B cell (primary cell): ENCODE data around the gene DACH2. TPM values are rescaled to one million over a fixed set of nuclear protein-coding genes. Genes with fewer than 3 reads are reported as not detected.

Source experiments
- ATAC-seq: fragments of 200-7000 bp; cut with Tn5 transposase; one replicate; pipeline ENCODE4 v1.10.0; 2021; ENCODE audit warnings: low read depth, mild to moderate bottlenecking, moderate number of reproducible peaks, moderate library complexity
- CTCF ChIA-PET: fragments of 350-600 bp; sonication (Branson Sonifier 250); formaldehyde crosslinking; loops from one replicate; lab custom pipeline; 2021; ENCODE audit warnings: antibody characterized with exemption, inconsistent platforms; lab: Charles Lee
- POLR2A ChIA-PET: fragments of 350-600 bp; sonication (Branson Sonifier 250); formaldehyde crosslinking; loops from one replicate; lab custom pipeline; 2021; ENCODE audit warnings: antibody characterized with exemption; lab: Charles Lee
- DNase-seq: peaks from one replicate; pipeline ENCODE4 v3.0.0; 2013
- H2AFZ ChIP-seq: 2 replicates; pipeline ENCODE4 v1.6.1; 2012; ENCODE audit warnings: mild to moderate bottlenecking, low read depth, low read length; ENCODE audit not compliant: insufficient read depth, poor library complexity, severe bottlenecking
- H3K27ac ChIP-seq, 2 donors: 1 replicate in 1 of 2; 2 replicates in 1 of 2; pipeline ENCODE4 v1.5.1; 2012 to 2013; ENCODE audit warnings: low read length in 2 of 2, mild to moderate bottlenecking in 2 of 2, moderate library complexity in 1 of 2
- H3K27me3 ChIP-seq, 4 experiments: fragments of 200-600 bp in 1 of 4; sonication (generic) in 1 of 4; replicated peaks in 1 of 4; 1 replicate in 2 of 4; 2 replicates in 2 of 4; pipeline versions ENCODE4 v1.6.1 to v1.7.0; 2013 to 2016; ENCODE audit warnings: low read length in 3 of 4, mild to moderate bottlenecking in 2 of 4, mixed read lengths in 1 of 4, moderate library complexity in 1 of 4; ENCODE audit not compliant: insufficient read depth in 4 of 4, control insufficient read depth in 3 of 4; ENCODE audit errors: control extremely low read depth in 1 of 4
- H3K36me3 ChIP-seq, 2 experiments: replicated peaks in 1 of 2; 1 replicate in 1 of 2; 2 replicates in 1 of 2; pipeline versions ENCODE4 v1.6.1 to v1.7.1; 2013; ENCODE audit warnings: low read length in 1 of 2; ENCODE audit not compliant: insufficient read depth in 2 of 2, control insufficient read depth in 1 of 2; ENCODE audit errors: control extremely low read depth in 1 of 2, extremely low read depth in 1 of 2
- H3K4me1 ChIP-seq, 2 donors: fragments of 200-600 bp in 1 of 2; sonication (generic) in 1 of 2; 1 replicate in 1 of 2; 2 replicates in 1 of 2; pipeline versions ENCODE4 v1.5.1 to v1.6.1; 2013 to 2017; ENCODE audit warnings: low read length in 2 of 2; ENCODE audit not compliant: control insufficient read depth in 2 of 2, insufficient read depth in 2 of 2
- H3K4me2 ChIP-seq: replicated peaks from 2 replicates; pipeline ENCODE3; 2012; ENCODE audit warnings: mild to moderate bottlenecking, low read depth, low read length; ENCODE audit not compliant: poor library complexity, severe bottlenecking
- H3K4me3 ChIP-seq, 5 experiments: fragments of 200-600 bp in 1 of 5; sonication (generic) in 1 of 5; 1 replicate in 3 of 5; 2 replicates in 2 of 5; pipeline versions ENCODE4 v1.5.1 to v1.7.0; 2011 to 2016; ENCODE audit warnings: low read length in 4 of 5, mild to moderate bottlenecking in 4 of 5, low read depth in 2 of 5, control low read depth in 1 of 5, moderate library complexity in 1 of 5; ENCODE audit not compliant: insufficient read depth in 1 of 5; ENCODE audit errors: control extremely low read depth in 1 of 5, extremely low read depth in 1 of 5
- H3K79me2 ChIP-seq: fragments of 200-600 bp; sonication (generic); one replicate; pipeline ENCODE4 v1.6.0; 2016; ENCODE audit warnings: low read length; ENCODE audit not compliant: control insufficient read depth, insufficient read depth
- H3K9ac ChIP-seq: fragments of 200-600 bp; sonication (generic); 2 replicates; pipeline ENCODE4 v1.6.1; 2017; ENCODE audit warnings: mild to moderate bottlenecking, low read length, moderate library complexity
- H3K9me3 ChIP-seq, 3 donors: one replicate each; pipeline versions ENCODE4 v1.6.1 to v1.7.1; 2013; ENCODE audit warnings: low read length in 2 of 3; ENCODE audit not compliant: control insufficient read depth in 2 of 3, insufficient read depth in 1 of 3; ENCODE audit errors: control extremely low read depth in 1 of 3
- H4K20me1 ChIP-seq: 2 replicates; pipeline ENCODE4 v1.6.0; 2012; ENCODE audit warnings: mild to moderate bottlenecking, low read length; ENCODE audit not compliant: insufficient read depth, control insufficient read depth, poor library complexity, severe bottlenecking
- H3K27ac Mint-ChIP-seq: one replicate; pipeline ENCODE4 v1.8.0; 2021; ENCODE audit warnings: mixed read lengths
- H3K27me3 Mint-ChIP-seq: one replicate; pipeline ENCODE4 v1.8.0; 2021; ENCODE audit warnings: mixed read lengths
- H3K4me1 Mint-ChIP-seq: one replicate; pipeline ENCODE4 v1.8.0; 2021; ENCODE audit warnings: mixed read lengths
- H3K4me3 Mint-ChIP-seq: one replicate; pipeline ENCODE4 v1.8.0; 2021; ENCODE audit warnings: mixed read lengths
- H3K9me3 Mint-ChIP-seq: one replicate; pipeline ENCODE4 v1.8.0; 2022; ENCODE audit warnings: mixed read lengths; ENCODE audit not compliant: insufficient read depth
- CTCF ChIP-seq: fragments of 200-600 bp; IDR thresholded peaks from one replicate; pipeline ENCODE4 v1.8.0; 2022; ENCODE audit warnings: antibody characterized with exemption, mild to moderate bottlenecking
- EZH2 ChIP-seq: IDR thresholded peaks from 2 replicates; pipeline ENCODE4 v1.6.1; 2012; ENCODE audit warnings: borderline replicate concordance, low read depth, mild to moderate bottlenecking, moderate library complexity, low read length; ENCODE audit not compliant: insufficient read depth, poor library complexity, severe bottlenecking
- WGBS: methylation state at CpG from one replicate; pipeline ENCODE4 v1.1.5; 2013; ENCODE audit warnings: missing lambda C conversion rate; ENCODE audit not compliant: insufficient coverage; 5-methylcytosine and 5-hydroxymethylcytosine counted together
- intact Hi-C: fragments of 100-400 bp; cut with micrococcal nuclease; formaldehyde crosslinking; loops from one replicate; pipeline ENCODE4 v1.10.0; 2022
- polyA plus RNA-seq: library from polyadenylated mRNA; depleted of rRNA; stranded (reverse); fragments of >200 nt; gene quantifications from 2 replicates; pipeline ENCODE4 v1.2.3, GENCODE V29; 2012
- total RNA-seq, 2 donors: library from RNA; stranded (reverse); fragments of 120-200 nt in 1 of 2; gene quantifications; 1 replicate in 1 of 2; 2 replicates in 1 of 2; pipeline versions ENCODE4 v1.2.3 to v1.2.4, GENCODE V29; 2013 to 2022

Gene DACH2
- total and polyA plus RNA-seq, 2 donors (not counting 1 experiment from before 2014, with no cell fraction given) = 0.07 TPM; not detected in 1

- intact Hi-C loops = no loop called here
- POLR2A ChIA-PET = no interaction called here
Observed at GRCh38 chrX:86407371-86407770, 259.1 kb downstream of the DACH2 start.

GRCh38 chrX:86421771-86422170 lies 273.5 kb downstream of the DACH2 start:
- no peaks in the 10 kb centered on the region for H3K9me3 Mint-ChIP-seq
- ATAC-seq = no peak
- Histone ChIP-seq H3K27me3 (no peaks in the 10 kb centered on the region), H3K4me3 (no peak overlapping the region), H3K4me2 (no peak overlapping the region), H3K27ac (no peak overlapping the region), H4K20me1 (no peaks in the 10 kb centered on the region), H3K4me1 (no peaks in the 10 kb centered on the region), H3K9ac (no peak overlapping the region), H3K36me3 (no peaks in the 10 kb centered on the region), H3K79me2 (no peaks in the 10 kb centered on the region), H3K9me3 (no peaks in the 10 kb centered on the region), H2AFZ (no peak overlapping the region)
- no peaks in the 10 kb centered on the region for H3K27me3 Mint-ChIP-seq
- H3K4me3 Mint-ChIP-seq = no peak overlapping the region
- DNase-seq = no peak
- H3K27ac Mint-ChIP-seq = no peak overlapping the region
- intact Hi-C loops = no loop called here
- TF ChIP-seq CTCF (no peak), EZH2 (no peak)
- ChIA-PET CTCF (no interaction called here), POLR2A (no interaction called here)
- WGBS = no CpG with 5 or more reads among the region's 1 CpG
- H3K4me1 Mint-ChIP-seq = no peaks in the 10 kb centered on the region

More at GRCh38 chrX:86407371-86407770, 259.1 kb downstream of the DACH2 start:
- TF ChIP-seq EZH2 = no peak
- TF ChIP-seq CTCF = no peak
- Histone ChIP-seq H2AFZ (no peak overlapping the region), H3K4me1 (no peaks in the 10 kb centered on the region), H3K9me3 (no peaks in the 10 kb centered on the region), H3K4me2 (no peak overlapping the region), H3K27me3 (no peaks in the 10 kb centered on the region), H3K36me3 (no peaks in the 10 kb centered on the region), H3K27ac (no peak overlapping the region), H4K20me1 (no peaks in the 10 kb centered on the region), H3K79me2 (no peaks in the 10 kb centered on the region), H3K4me3 (no peak overlapping the region), H3K9ac (no peak overlapping the region)
- H3K4me1 Mint-ChIP-seq = no peaks in the 10 kb centered on the region
- no peak overlapping the region for H3K4me3 Mint-ChIP-seq
- DNase-seq (no peak), ATAC-seq (no peak)
- H3K9me3 Mint-ChIP-seq = no peaks in the 10 kb centered on the region
- no CpG with 5 or more reads among the region's 4 CpGs for WGBS
- no peak overlapping the region for H3K27ac Mint-ChIP-seq
- CTCF ChIA-PET = no interaction called here
- H3K27me3 Mint-ChIP-seq = no peaks in the 10 kb centered on the region
